PC-9 (cell line): ENCODE data around the gene HTR1A. TPM values are rescaled to one million over a fixed set of nuclear protein-coding genes. Genes with fewer than 3 reads are reported as not detected.

Experiments used
- Bru-seq: library from RNA; stranded (reverse); fragments of 400-500 nt; gene quantifications from one replicate; lab custom pipeline; 2021; lab: Mats Ljungman, UMichigan
- BruChase-seq, 2 experiments: library from RNA; stranded (reverse); fragments of 400-500 nt; gene quantifications; one replicate each; lab custom pipeline; 2021; lab: Mats Ljungman, UMichigan
- BruUV-seq: library from RNA; stranded (reverse); fragments of 400-500 nt; replicated peaks from 2 replicates; lab custom pipeline; 2021; lab: Mats Ljungman, UMichigan
- CTCF ChIA-PET: fragments of 300-600 bp; sonication (Branson Sonifier 250); formaldehyde crosslinking; loops from one replicate; lab custom pipeline; 2022; ENCODE audit warnings: antibody characterized with exemption; lab: Charles Lee
- POLR2A ChIA-PET: fragments of 300-600 bp; sonication (Branson Sonifier 250); formaldehyde crosslinking; loops from one replicate; lab custom pipeline; 2022; ENCODE audit warnings: antibody characterized with exemption; ENCODE audit not compliant: unreplicated experiment; lab: Charles Lee
- DNase-seq, 2 experiments: peaks; one replicate each; pipeline versions ENCODE4 v3.0.0 to v3.0.0-alpha.2; 2015 to 2022; ENCODE audit warnings: mixed read lengths in 1 of 2
- H2AFZ ChIP-seq: fragments of 200-600 bp; sonication (generic); 2 replicates; pipeline ENCODE4 v1.8.1; 2017; ENCODE audit warnings: antibody characterized with exemption
- H3F3A ChIP-seq: fragments of 200-600 bp; sonication (generic); 2 replicates; pipeline ENCODE4 v1.8.1; 2017; ENCODE audit warnings: antibody characterized with exemption, mild to moderate bottlenecking, low read depth; ENCODE audit not compliant: insufficient read depth
- H3K27ac ChIP-seq: fragments of 200-600 bp; sonication (generic); 2 replicates; pipeline ENCODE4 v1.6.1; 2016; ENCODE audit warnings: mixed run types
- H3K27me3 ChIP-seq: fragments of 200-600 bp; sonication (generic); 2 replicates; pipeline ENCODE4 v1.6.1; 2016; ENCODE audit warnings: low read depth, mixed run types; ENCODE audit not compliant: insufficient read depth
- H3K36me3 ChIP-seq: fragments of 200-600 bp; sonication (generic); 2 replicates; pipeline ENCODE4 v1.6.1; 2016; ENCODE audit warnings: low read depth, mixed run types
- H3K4me1 ChIP-seq: fragments of 200-600 bp; sonication (generic); replicated peaks from 2 replicates; pipeline ENCODE4 v1.6.1; 2016; ENCODE audit warnings: mixed run types; ENCODE audit not compliant: insufficient read depth
- H3K4me2 ChIP-seq: fragments of 200-600 bp; sonication (generic); 2 replicates; pipeline ENCODE4 v1.6.1; 2017; ENCODE audit warnings: mixed run types
- H3K4me3 ChIP-seq: fragments of 200-600 bp; sonication (generic); 2 replicates; pipeline ENCODE4 v1.6.1; 2016; ENCODE audit warnings: mixed run types
- H3K79me2 ChIP-seq: fragments of 200-600 bp; sonication (generic); 2 replicates; pipeline ENCODE4 v1.6.1; 2017; ENCODE audit warnings: low read depth, mixed run types
- H3K9me2 ChIP-seq: fragments of 200-600 bp; sonication (generic); 2 replicates; pipeline ENCODE4 v1.8.1; 2017; ENCODE audit warnings: mild to moderate bottlenecking; ENCODE audit not compliant: insufficient read depth
- H3K9me3 ChIP-seq: fragments of 200-600 bp; sonication (generic); 2 replicates; pipeline ENCODE4 v1.8.1; 2016; ENCODE audit warnings: low read depth; ENCODE audit not compliant: insufficient read depth
- H4K20me1 ChIP-seq: fragments of 200-600 bp; sonication (generic); 2 replicates; pipeline ENCODE4 v1.8.1; 2017; ENCODE audit not compliant: insufficient read depth
- EZH2 ChIP-seq: fragments of 200-600 bp; sonication (generic); IDR thresholded peaks from 2 replicates; pipeline ENCODE4 v1.8.0; 2017; ENCODE audit warnings: antibody characterized with exemption, low read depth
- intact Hi-C: fragments of 100-400 bp; cut with micrococcal nuclease; formaldehyde crosslinking; loops from one replicate; pipeline ENCODE4 v1.10.0; 2022; ENCODE audit not compliant: unreplicated experiment
- long read RNA-seq: library from polyadenylated mRNA; stranded (forward); transcript quantifications from one replicate; pipeline ENCODE4 v2.0.0, GENCODE V29; 2022
- total RNA-seq: library from RNA; stranded (reverse); gene quantifications from 2 replicates; pipeline ENCODE4 v1.2.3, GENCODE V29; 2021
- TF ChIP-seq, protein P1 (sequence below): fragments of 200-600 bp; sonication (generic); conservative IDR thresholded peaks from 2 replicates; pipeline ENCODE4 v1.6.1; 2017; ENCODE audit warnings: mixed run types, antibody characterized with exemption, mild to moderate bottlenecking, moderate library complexity

The HTR1A gene
- total RNA-seq (not detected in 2 replicates), Bru-seq, nascent RNA (not detected), BruChase-seq, experiment 1, labeled RNA remaining after a 2-hour chase (not detected), BruChase-seq, experiment 2, labeled RNA remaining after a 6-hour chase (not detected)
- long read RNA-seq: 0 reads

DNA sequence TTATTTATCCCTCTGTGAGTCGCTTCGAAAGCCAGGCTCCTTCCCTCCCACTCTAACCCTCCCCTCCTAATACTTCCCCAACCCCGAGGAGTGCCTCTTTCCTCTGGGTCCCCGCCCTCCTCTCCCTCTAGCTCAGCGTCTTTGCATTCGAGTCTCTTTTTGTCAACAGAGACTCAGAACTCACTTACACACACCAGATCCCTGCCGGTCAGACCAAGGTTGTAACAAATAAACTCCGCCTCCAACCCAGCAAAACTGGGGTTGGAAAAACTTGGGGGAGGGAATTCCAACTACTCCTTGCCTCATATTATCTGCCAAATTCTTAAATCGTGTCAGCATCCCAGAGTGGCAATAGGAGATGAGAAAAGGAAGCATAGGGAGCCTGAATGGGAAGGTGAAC lies at the start of gene HTR1A:
HTR1A (minus strand) TSS at position 167 of the 400 bp plus-strand sequence. CDS start 726 bp downstream, outside the sequence.
- H3K79me2 ChIP-seq: no peaks in the 10 kb centered on the region
- intact Hi-C loops: no loop called here
- no peaks in the 10 kb centered on the region for H3K27me3 ChIP-seq
- TF ChIP-seq, protein P1, sequence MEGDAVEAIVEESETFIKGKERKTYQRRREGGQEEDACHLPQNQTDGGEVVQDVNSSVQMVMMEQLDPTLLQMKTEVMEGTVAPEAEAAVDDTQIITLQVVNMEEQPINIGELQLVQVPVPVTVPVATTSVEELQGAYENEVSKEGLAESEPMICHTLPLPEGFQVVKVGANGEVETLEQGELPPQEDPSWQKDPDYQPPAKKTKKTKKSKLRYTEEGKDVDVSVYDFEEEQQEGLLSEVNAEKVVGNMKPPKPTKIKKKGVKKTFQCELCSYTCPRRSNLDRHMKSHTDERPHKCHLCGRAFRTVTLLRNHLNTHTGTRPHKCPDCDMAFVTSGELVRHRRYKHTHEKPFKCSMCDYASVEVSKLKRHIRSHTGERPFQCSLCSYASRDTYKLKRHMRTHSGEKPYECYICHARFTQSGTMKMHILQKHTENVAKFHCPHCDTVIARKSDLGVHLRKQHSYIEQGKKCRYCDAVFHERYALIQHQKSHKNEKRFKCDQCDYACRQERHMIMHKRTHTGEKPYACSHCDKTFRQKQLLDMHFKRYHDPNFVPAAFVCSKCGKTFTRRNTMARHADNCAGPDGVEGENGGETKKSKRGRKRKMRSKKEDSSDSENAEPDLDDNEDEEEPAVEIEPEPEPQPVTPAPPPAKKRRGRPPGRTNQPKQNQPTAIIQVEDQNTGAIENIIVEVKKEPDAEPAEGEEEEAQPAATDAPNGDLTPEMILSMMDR: no peak
- TF ChIP-seq EZH2: no peak
- H3K9me3 ChIP-seq: no peaks in the 10 kb centered on the region
- H3F3A ChIP-seq: no peaks in the 10 kb centered on the region
- 0 out of 2 replicates have a peak, but pooled peaks cover 3% of the 10 kb centered on the region for H4K20me1 ChIP-seq
- CTCF ChIA-PET: no interaction called here
- H3K4me1 ChIP-seq: no peaks in the 10 kb centered on the region
- H2AFZ ChIP-seq: no peak within 1 kb of the TSS
- H3K27ac ChIP-seq: no peak within 1 kb of the TSS
- no peak within 1 kb of the TSS for H3K4me3 ChIP-seq
- DNase-seq: no peak
- no peak within 1 kb of the TSS for H3K4me2 ChIP-seq
- POLR2A ChIA-PET: no interaction called here
- BruUV-seq: no TSS peak
- no peaks in the 10 kb centered on the region for H3K9me2 ChIP-seq
- H3K36me3 ChIP-seq: no peaks in the 10 kb centered on the region

DNA sequence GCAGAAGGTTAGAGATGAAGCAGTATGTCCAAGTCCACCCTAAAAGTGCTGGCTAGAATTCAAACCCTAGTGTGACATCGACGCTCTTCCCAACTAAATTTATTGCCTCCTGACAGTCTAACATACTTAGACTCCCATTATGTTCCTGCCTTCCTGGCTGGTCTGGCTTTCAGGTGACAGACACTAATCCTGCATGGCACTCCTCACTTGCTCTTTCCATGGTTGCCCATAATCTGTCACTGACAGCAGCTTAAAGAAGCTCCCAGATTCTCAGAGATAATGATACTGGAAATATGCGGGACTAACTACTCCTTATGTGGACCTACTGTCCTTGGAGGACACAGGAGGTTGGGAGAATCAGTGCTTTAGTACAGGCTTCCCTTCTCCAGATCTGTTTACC lies 41.7 kb upstream of the HTR1A start:
- ChIA-PET POLR2A (no interaction called here), CTCF (no interaction called here)
- Histone ChIP-seq H3K36me3 (no peaks in the 10 kb centered on the region), H3K27me3 (no peaks in the 10 kb centered on the region), H4K20me1 (no peaks in the 10 kb centered on the region), H3K4me3 (no peak overlapping the region), H2AFZ (no peak overlapping the region), H3K79me2 (no peaks in the 10 kb centered on the region), H3K4me2 (no peak overlapping the region), H3K4me1 (no peaks in the 10 kb centered on the region), H3K9me2 (no peaks in the 10 kb centered on the region), H3K27ac (no peak overlapping the region), H3K9me3 (no peaks in the 10 kb centered on the region), H3F3A (no peaks in the 10 kb centered on the region)
- DNase-seq: no peak
- no TSS peak for BruUV-seq
- TF ChIP-seq EZH2: no peak
- TF ChIP-seq, protein P1: no peak
- intact Hi-C loops: no loop called here

DNA sequence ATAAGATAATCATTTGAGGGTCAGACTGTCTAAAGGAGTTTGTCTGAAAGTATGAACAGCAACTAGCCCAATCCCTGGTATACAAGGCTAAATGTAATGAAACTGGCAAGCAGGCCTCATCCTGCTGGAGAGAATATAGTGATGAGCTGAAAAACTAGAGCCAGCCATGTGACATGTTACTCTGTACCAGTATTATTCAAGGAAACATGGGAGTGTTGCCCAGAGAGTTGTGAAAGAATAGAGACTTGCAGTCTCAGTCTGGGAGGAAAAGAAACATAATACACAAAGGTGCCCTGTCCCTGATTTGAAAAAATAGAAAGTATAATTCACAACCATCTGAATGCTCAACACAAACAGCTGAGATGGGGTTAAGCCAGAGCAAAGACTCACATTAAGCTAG lies 37.9 kb upstream of the HTR1A start:
- Histone ChIP-seq H3K36me3 (no peaks in the 10 kb centered on the region), H3K27ac (no peak overlapping the region), H3K9me2 (no peaks in the 10 kb centered on the region), H3K4me1 (no peaks in the 10 kb centered on the region), H3K9me3 (no peaks in the 10 kb centered on the region), H4K20me1 (no peaks in the 10 kb centered on the region), H3K79me2 (no peaks in the 10 kb centered on the region), H3K4me3 (no peak overlapping the region), H2AFZ (no peak overlapping the region), H3F3A (no peaks in the 10 kb centered on the region), H3K27me3 (0 out of 2 replicates have a peak, but pooled peaks cover 4% of the 10 kb centered on the region), H3K4me2 (no peak overlapping the region)
- no peak for TF ChIP-seq EZH2
- TF ChIP-seq, protein P1: no peak
- intact Hi-C loops: no loop called here
- BruUV-seq: no TSS peak
- POLR2A ChIA-PET: no interaction called here
- CTCF ChIA-PET: no interaction called here
- DNase-seq: no peak
